Inflammatory macrophage treated with lipopolysaccharide for 4 hours (primary cell): ENCODE results near the gene ARHGEF37.
"Not testable (repeated sequence)": the region's sequence is repeated elsewhere in the genome, so short reads cannot be mapped to it uniquely, and the experiment has no call there.

Source experiments
- DNase-seq: peaks from one replicate; pipeline ENCODE4 v3.0.0-alpha.2; 2020

Gene ARHGEF37

GRCh38 chr5:149632311-149633251 lies 51.3 kb downstream of the ARHGEF37 start:
- DNase-seq = peak; percentile 58

- no peak for DNase-seq
Observed at GRCh38 chr5:149633476-149634350, 52.4 kb downstream of the ARHGEF37 start.

GRCh38 chr5:149635394-149635793 lies 54.1 kb downstream of the ARHGEF37 start:
- DNase-seq = peak; percentile 17

- DNase-seq = no peak
Observed at GRCh38 chr5:149636191-149636860, 55.0 kb downstream of the ARHGEF37 start.

- peak; percentile 62 for DNase-seq
Observed at GRCh38 chr5:149636861-149637246, 55.6 kb downstream of the ARHGEF37 start.

- no peak for DNase-seq
Observed at GRCh38 chr5:149638136-149638535, 56.8 kb downstream of the ARHGEF37 start.

- DNase-seq = no peak
Observed at GRCh38 chr5:149638546-149639241, 57.4 kb downstream of the ARHGEF37 start.

GRCh38 chr5:149639737-149640136 lies 58.4 kb downstream of the ARHGEF37 start:
- DNase-seq = peak; percentile 18

GRCh38 chr5:149640350-149640999 lies 59.2 kb downstream of the ARHGEF37 start:
- no peak for DNase-seq

- peak; percentile 55 for DNase-seq
Observed at GRCh38 chr5:149641000-149641576, 59.8 kb downstream of the ARHGEF37 start.

- no peak for DNase-seq
Observed at GRCh38 chr5:149641600-149641999, 60.3 kb downstream of the ARHGEF37 start.

GRCh38 chr5:149643781-149644180 lies 62.5 kb downstream of the ARHGEF37 start:
- DNase-seq = no peak

- DNase-seq = no peak
Observed at GRCh38 chr5:149644629-149645028, 63.3 kb downstream of the ARHGEF37 start.

GRCh38 chr5:149645236-149645635 lies 63.9 kb downstream of the ARHGEF37 start:
- DNase-seq = no peak

- no peak for DNase-seq
Observed at GRCh38 chr5:149645725-149646124, 64.4 kb downstream of the ARHGEF37 start.

- DNase-seq = no peak
Observed at GRCh38 chr5:149646564-149646963, 65.3 kb downstream of the ARHGEF37 start.

- DNase-seq = no peak
Observed at GRCh38 chr5:149647334-149647733, 66.0 kb downstream of the ARHGEF37 start.

- DNase-seq = not testable (repeated sequence)
Observed at GRCh38 chr5:149648464-149649393, 67.4 kb downstream of the ARHGEF37 start.

- DNase-seq = not testable (repeated sequence)
Observed at GRCh38 chr5:149649730-149650129, 68.4 kb downstream of the ARHGEF37 start.

- DNase-seq = no peak
Observed at GRCh38 chr5:149651686-149652085, 70.4 kb downstream of the ARHGEF37 start.
